Stimulated activated CD4-positive, alpha-beta T cell treated with anti-CD3 and anti-CD28 coated beads, Interleukin-2, amount 100 ng/mL, for 4 hours (primary cell): ENCODE measurements around the gene CERS6.
"Not testable (repeated sequence)": the region's sequence is repeated elsewhere in the genome, so short reads cannot be mapped to it uniquely, and the experiment has no call there.

Source experiments
- DNase-seq: peaks from one replicate; pipeline ENCODE4 v3.0.0-alpha.2; 2020; ENCODE audit warnings: low read depth

Gene CERS6

GRCh38 chr2:168468354-168468753, 12.3 kb downstream of the CERS6 start:
- no peak for DNase-seq

GRCh38 chr2:168469281-168469988, 13.4 kb downstream of the CERS6 start:
- DNase-seq: no peak

- no peak for DNase-seq
Observed at GRCh38 chr2:168470320-168471162, 14.5 kb downstream of the CERS6 start.

- DNase-seq: no peak
Observed at GRCh38 chr2:168471163-168471475, 15.0 kb downstream of the CERS6 start.

- no peak for DNase-seq
Observed at GRCh38 chr2:168475636-168476035, 19.6 kb downstream of the CERS6 start.

GRCh38 chr2:168478206-168478605, 22.1 kb downstream of the CERS6 start:
- no peak for DNase-seq

- DNase-seq: no peak
Observed at GRCh38 chr2:168480356-168480755, 24.3 kb downstream of the CERS6 start.

- no peak for DNase-seq
Observed at GRCh38 chr2:168480825-168481585, 24.9 kb downstream of the CERS6 start.

GRCh38 chr2:168482269-168482668, 26.2 kb downstream of the CERS6 start:
- DNase-seq: no peak

GRCh38 chr2:168482952-168483831, 27.1 kb downstream of the CERS6 start:
- DNase-seq: no peak

GRCh38 chr2:168486477-168486876, 30.4 kb downstream of the CERS6 start:
- DNase-seq: no peak

- no peak for DNase-seq
Observed at GRCh38 chr2:168490015-168490874, 34.2 kb downstream of the CERS6 start.

GRCh38 chr2:168490946-168491605, 35.0 kb downstream of the CERS6 start:
- no peak for DNase-seq

- DNase-seq: not testable (repeated sequence)
Observed at GRCh38 chr2:168491728-168492127, 35.7 kb downstream of the CERS6 start.

GRCh38 chr2:168493219-168493618, 37.1 kb downstream of the CERS6 start:
- not testable (repeated sequence) for DNase-seq

- DNase-seq: no peak
Observed at GRCh38 chr2:168494190-168494711, 38.2 kb downstream of the CERS6 start.

- DNase-seq: no peak
Observed at GRCh38 chr2:168495524-168495923, 39.5 kb downstream of the CERS6 start.

- no peak for DNase-seq
Observed at GRCh38 chr2:168496906-168497305, 40.8 kb downstream of the CERS6 start.

- no peak for DNase-seq
Observed at GRCh38 chr2:168499500-168499899, 43.4 kb downstream of the CERS6 start.

GRCh38 chr2:168500516-168500915, 44.4 kb downstream of the CERS6 start:
- DNase-seq: no peak
